Gastrocnemius medialis (tissue), 4 donors: ENCODE measurements around the gene ZBTB2. TPM values are rescaled to one million over a fixed set of nuclear protein-coding genes. Genes with fewer than 3 reads are reported as not detected.

Experiments used
- ATAC-seq, 2 donors: fragments of 150-250 bp; one replicate each; pipeline ENCODE4 v1.9.1; 2016
- DNase-seq, 2 donors: peaks; one replicate each; pipeline ENCODE4 v3.0.0-alpha.2; 2019
- H3K27ac ChIP-seq, 4 donors: fragments of 200-600 bp; sonication (generic); 1 replicate in 1 of 4; 2 replicates in 3 of 4; pipeline ENCODE4 v1.5.1; 2016 to 2018; ENCODE audit warnings: mild to moderate bottlenecking in 2 of 4, moderate library complexity in 1 of 4
- H3K27me3 ChIP-seq, 3 donors: fragments of 200-600 bp; sonication (generic) in 2 of 3; 1 replicate in 1 of 3; 2 replicates in 2 of 3; pipeline versions ENCODE4 v1.5.1 to v1.6.0; 2016 to 2019; ENCODE audit warnings: mild to moderate bottlenecking in 1 of 3, moderate library complexity in 1 of 3
- H3K36me3 ChIP-seq, 2 donors: fragments of 200-600 bp; sonication (generic) in 1 of 2; one replicate each; pipeline ENCODE4 v1.5.1; 2017 to 2018
- H3K4me1 ChIP-seq, 2 donors: fragments of 200-600 bp; sonication (generic) in 1 of 2; one replicate each; pipeline ENCODE4 v1.5.1; 2016 to 2017; ENCODE audit warnings: mild to moderate bottlenecking in 2 of 2
- H3K4me3 ChIP-seq, 4 donors: fragments of 200-600 bp; sonication (generic) in 3 of 4; 1 replicate in 1 of 4; 2 replicates in 3 of 4; pipeline ENCODE4 v1.5.1; 2016 to 2019; ENCODE audit warnings: mild to moderate bottlenecking in 2 of 4
- H3K9me3 ChIP-seq, 3 donors: fragments of 200-600 bp; sonication (generic) in 2 of 3; 1 replicate in 1 of 3; 2 replicates in 2 of 3; pipeline ENCODE4 v1.5.1; 2016 to 2019
- POLR2A ChIP-seq, 2 donors: fragments of 450-650 bp; IDR thresholded peaks; one replicate each; pipeline ENCODE4 v1.6.1; 2017; ENCODE audit warnings: antibody characterized with exemption in 2 of 2, mild to moderate bottlenecking in 2 of 2, moderate library complexity in 2 of 2
- in situ Hi-C, 4 donors: fragments of 200-750 bp; cut with MboI; loops; one replicate each; pipeline versions ENCODE4 v1.15.0 to v1.8.0; 2017; ENCODE audit warnings: low sequenced_read_pairs in 4 of 4
- intact Hi-C: fragments of 100-400 bp; cut with DNase I; formaldehyde crosslinking; loops from one replicate; pipeline ENCODE4 v1.15.1; 2023; ENCODE audit warnings: low total_unique reads
- total RNA-seq, 4 donors: library from RNA; depleted of rRNA; stranded (reverse); fragments of >200 nt; gene quantifications; one replicate each; pipeline versions ENCODE4 v1.1.0 to v1.2.3, GENCODE V29; 2016
- TF ChIP-seq, protein P1 (sequence below), 5 experiments: fragments of 450-650 bp in 3 of 5; fragments of 200-600 bp in 2 of 5; sonication (generic) in 2 of 5; IDR thresholded peaks in 4 of 5; conservative IDR thresholded peaks in 1 of 5; 1 replicate in 4 of 5; 2 replicates in 1 of 5; pipeline ENCODE4 v1.5.1; 2016 to 2019; ENCODE audit warnings: antibody characterized with exemption in 5 of 5, mild to moderate bottlenecking in 3 of 5, moderate library complexity in 3 of 5

The ZBTB2 gene
- total RNA-seq, 4 donors from 2014 or later: 9.6 to 18.5 (median 14.3) TPM

DNA sequence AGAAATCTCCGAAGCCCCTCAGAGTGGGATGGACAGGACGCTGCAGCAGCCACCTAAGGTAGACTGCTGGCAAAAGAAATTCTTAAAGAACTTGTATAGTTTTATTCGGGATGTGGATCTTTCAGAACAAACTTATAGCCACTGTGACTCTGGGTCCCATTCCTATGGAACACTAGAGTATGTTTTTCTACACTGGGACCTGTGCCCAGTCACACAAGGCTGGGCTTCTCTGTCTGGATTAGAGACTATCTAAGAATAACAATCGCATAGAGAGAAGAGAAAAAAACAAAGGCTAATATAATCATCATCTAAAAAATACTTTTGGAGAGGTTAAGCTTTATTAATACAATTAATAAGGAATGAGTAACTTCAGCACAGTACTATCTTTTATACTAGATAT is 31.6 kb upstream of the ZBTB2 start:
- no peaks in the 10 kb centered on the region for H3K4me1 ChIP-seq
- in situ Hi-C loops (no loop called here), intact Hi-C loops (no loop called here)
- no peak for TF ChIP-seq POLR2A (IDR thresholded peaks at IDR 0.05)
- TF ChIP-seq, protein P1, sequence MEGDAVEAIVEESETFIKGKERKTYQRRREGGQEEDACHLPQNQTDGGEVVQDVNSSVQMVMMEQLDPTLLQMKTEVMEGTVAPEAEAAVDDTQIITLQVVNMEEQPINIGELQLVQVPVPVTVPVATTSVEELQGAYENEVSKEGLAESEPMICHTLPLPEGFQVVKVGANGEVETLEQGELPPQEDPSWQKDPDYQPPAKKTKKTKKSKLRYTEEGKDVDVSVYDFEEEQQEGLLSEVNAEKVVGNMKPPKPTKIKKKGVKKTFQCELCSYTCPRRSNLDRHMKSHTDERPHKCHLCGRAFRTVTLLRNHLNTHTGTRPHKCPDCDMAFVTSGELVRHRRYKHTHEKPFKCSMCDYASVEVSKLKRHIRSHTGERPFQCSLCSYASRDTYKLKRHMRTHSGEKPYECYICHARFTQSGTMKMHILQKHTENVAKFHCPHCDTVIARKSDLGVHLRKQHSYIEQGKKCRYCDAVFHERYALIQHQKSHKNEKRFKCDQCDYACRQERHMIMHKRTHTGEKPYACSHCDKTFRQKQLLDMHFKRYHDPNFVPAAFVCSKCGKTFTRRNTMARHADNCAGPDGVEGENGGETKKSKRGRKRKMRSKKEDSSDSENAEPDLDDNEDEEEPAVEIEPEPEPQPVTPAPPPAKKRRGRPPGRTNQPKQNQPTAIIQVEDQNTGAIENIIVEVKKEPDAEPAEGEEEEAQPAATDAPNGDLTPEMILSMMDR (IDR thresholded peaks at IDR 0.05 in 4 of 5, conservative IDR thresholded peaks at IDR 0.05 in 1 of 5): no peak
- ATAC-seq: no peak
- H3K27me3 ChIP-seq: no peaks in the 10 kb centered on the region
- H3K27ac ChIP-seq: no peak overlapping the region
- peaks cover 0 to 31% of the 10 kb centered on the region in 2 donors for H3K36me3 ChIP-seq
- no peak overlapping the region for H3K4me3 ChIP-seq
- H3K9me3 ChIP-seq: no peaks in the 10 kb centered on the region
- no peak for DNase-seq

DNA sequence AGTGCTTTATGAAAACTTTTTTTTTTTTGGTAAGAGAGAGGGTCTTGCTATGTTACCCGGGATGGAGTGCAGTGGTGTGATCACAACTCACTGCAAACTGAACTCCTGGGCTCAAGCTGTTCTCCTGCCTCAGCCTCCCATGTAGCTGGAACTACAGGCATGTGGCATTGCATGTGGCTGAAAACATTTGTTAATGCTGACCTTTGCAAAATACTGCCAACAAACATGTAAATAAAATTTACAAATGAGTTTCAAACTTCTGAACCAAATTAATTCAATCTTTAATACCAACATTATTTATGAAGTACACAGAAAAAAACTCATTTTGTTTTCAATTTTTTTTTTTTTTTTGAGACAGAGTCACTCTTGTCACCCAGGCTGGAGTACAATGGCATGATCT is 26.1 kb upstream of the ZBTB2 start:
- no peak for TF ChIP-seq POLR2A (IDR thresholded peaks at IDR 0.05)
- TF ChIP-seq, protein P1 (IDR thresholded peaks at IDR 0.05 in 4 of 5, conservative IDR thresholded peaks at IDR 0.05 in 1 of 5): no peak
- H3K9me3 ChIP-seq: no peaks in the 10 kb centered on the region
- DNase-seq: no peak
- intact Hi-C loops: no loop called here
- H3K27me3 ChIP-seq: no peaks in the 10 kb centered on the region
- H3K27ac ChIP-seq: no peak overlapping the region
- ATAC-seq: no peak
- H3K4me1 ChIP-seq: no peaks in the 10 kb centered on the region
- H3K4me3 ChIP-seq: no peak overlapping the region
- in situ Hi-C loops: no loop called here
- H3K36me3 ChIP-seq: peaks cover 0 to 16% of the 10 kb centered on the region in 2 donors

DNA sequence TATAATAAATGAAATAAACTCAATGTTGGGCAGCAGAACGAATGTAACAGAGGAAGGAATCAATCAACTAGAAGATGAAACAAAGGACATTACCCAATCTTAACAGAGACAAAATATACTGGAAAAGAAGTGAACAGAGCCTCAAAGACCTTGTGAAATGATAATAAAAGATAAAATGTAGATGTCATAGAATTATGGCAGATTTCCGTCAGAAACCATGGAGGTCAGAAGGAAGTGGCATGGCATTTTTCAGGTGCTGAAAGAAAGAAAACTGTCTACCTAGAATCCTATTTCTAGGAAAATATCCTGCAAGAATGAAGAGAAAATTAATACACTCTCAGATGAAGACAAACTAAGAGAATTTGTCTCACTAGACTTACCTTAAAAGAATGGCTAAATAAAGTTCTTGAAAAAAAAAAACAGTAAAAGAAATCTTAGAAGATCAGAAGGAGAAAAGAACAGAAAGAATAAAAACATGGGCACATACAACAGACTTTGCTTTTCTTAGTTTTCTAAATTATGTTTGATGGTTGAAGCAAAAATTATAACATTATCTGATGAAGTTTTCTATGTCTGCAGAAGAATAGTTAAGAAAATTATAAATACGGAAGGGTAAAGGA is 23.4 kb upstream of the ZBTB2 start:
- DNase-seq: no peak
- H3K27ac ChIP-seq: no peak overlapping the region
- no peaks in the 10 kb centered on the region for H3K4me1 ChIP-seq
- no peaks in the 10 kb centered on the region for H3K27me3 ChIP-seq
- intact Hi-C loops (no loop called here), in situ Hi-C loops (no loop called here)
- ATAC-seq: no peak
- TF ChIP-seq POLR2A (IDR thresholded peaks at IDR 0.05): no peak
- TF ChIP-seq, protein P1 (IDR thresholded peaks at IDR 0.05 in 4 of 5, conservative IDR thresholded peaks at IDR 0.05 in 1 of 5): no peak
- H3K9me3 ChIP-seq: no peaks in the 10 kb centered on the region
- peaks cover 0 to 14% of the 10 kb centered on the region in 2 donors for H3K36me3 ChIP-seq
- H3K4me3 ChIP-seq: no peak overlapping the region

DNA sequence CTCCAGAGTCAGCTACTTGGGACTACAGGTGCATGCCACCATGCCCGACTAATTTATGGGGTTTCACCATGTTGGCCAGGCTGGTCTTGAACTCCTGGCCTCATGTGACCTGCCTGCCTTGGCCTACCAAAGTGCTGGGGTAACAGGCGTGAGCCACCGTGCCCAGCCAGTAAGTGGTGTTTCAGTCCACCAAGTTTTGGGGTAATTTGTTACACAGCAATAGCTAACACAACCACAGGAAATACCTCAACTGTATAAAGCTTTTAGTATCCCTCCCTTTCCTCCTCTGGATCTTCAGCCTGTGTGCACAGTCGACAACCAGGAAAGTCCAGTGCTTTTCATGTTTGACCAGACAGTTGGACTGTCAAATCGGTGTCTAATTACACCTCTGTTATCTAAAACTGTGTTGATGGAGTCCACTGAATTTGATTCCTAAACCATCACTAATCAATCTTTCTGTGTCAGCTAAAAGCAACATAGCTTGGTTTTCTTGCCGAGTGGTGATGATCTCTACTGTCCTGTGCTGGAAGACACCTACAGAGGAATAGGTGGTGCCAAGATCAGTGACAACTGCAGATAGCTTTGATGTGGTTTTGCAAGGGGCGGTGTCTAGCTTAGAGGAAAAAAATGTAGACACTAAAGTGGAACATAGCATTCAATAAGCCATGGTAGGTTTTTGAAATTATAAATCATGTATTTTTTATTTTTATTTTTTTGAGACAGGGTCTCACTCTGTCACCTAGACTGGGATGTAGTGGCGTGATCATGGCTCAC is 22.2 kb upstream of the ZBTB2 start:
- Histone ChIP-seq H3K9me3 (no peaks in the 10 kb centered on the region), H3K27me3 (no peaks in the 10 kb centered on the region), H3K36me3 (peaks cover 0 to 14% of the 10 kb centered on the region in 2 donors), H3K4me3 (no peak overlapping the region), H3K4me1 (no peaks in the 10 kb centered on the region), H3K27ac (no peak overlapping the region)
- TF ChIP-seq POLR2A (IDR thresholded peaks at IDR 0.05): no peak
- TF ChIP-seq, protein P1 (IDR thresholded peaks at IDR 0.05 in 4 of 5, conservative IDR thresholded peaks at IDR 0.05 in 1 of 5): no peak
- ATAC-seq (no peak), DNase-seq (no peak)
- intact Hi-C loops (no loop called here), in situ Hi-C loops (no loop called here)
